Hepatocyte (in vitro differentiated cells): Measurements from ENCODE around the gene XBP1.

Experiments used
- EZH2 ChIP-seq: fragments of 200-600 bp; sonication (generic); IDR thresholded peaks from 2 replicates; pipeline ENCODE4 v1.6.1; 2016; ENCODE audit warnings: antibody characterized with exemption, mild to moderate bottlenecking, borderline replicate concordance
- EZH2phosphoT487 ChIP-seq: fragments of 200-600 bp; sonication (generic); IDR thresholded peaks from one replicate; pipeline ENCODE4 v1.6.1; 2018; ENCODE audit warnings: antibody characterized with exemption, mild to moderate bottlenecking, low read depth, moderate library complexity; ENCODE audit not compliant: unreplicated experiment, severe bottlenecking
- TF ChIP-seq, protein P1 (sequence below): fragments of 200-600 bp; sonication (generic); IDR thresholded peaks from 2 replicates; pipeline ENCODE4 v1.5.1; 2016; ENCODE audit warnings: antibody characterized with exemption, mild to moderate bottlenecking; ENCODE audit not compliant: poor library complexity

DNA sequence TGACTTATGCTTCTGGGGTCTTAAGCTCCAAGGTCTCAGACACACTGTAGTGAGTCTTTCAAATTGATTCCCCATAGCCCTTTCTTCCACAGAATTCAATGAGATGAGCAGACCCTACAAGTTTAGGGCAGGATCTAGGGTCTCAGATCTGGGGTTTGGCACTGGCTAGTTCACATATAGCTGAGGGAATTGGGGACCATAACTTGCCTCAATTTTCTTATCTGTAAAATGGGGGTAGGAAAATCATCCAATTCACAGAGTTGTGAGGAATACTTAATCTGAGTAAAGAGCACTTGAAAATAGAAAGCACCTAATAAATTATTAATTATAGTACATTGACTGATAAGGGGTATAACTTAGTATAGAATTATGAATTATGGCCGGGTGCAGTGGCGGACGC lies 33.7 kb downstream of the XBP1 start:
- TF ChIP-seq, protein P1, sequence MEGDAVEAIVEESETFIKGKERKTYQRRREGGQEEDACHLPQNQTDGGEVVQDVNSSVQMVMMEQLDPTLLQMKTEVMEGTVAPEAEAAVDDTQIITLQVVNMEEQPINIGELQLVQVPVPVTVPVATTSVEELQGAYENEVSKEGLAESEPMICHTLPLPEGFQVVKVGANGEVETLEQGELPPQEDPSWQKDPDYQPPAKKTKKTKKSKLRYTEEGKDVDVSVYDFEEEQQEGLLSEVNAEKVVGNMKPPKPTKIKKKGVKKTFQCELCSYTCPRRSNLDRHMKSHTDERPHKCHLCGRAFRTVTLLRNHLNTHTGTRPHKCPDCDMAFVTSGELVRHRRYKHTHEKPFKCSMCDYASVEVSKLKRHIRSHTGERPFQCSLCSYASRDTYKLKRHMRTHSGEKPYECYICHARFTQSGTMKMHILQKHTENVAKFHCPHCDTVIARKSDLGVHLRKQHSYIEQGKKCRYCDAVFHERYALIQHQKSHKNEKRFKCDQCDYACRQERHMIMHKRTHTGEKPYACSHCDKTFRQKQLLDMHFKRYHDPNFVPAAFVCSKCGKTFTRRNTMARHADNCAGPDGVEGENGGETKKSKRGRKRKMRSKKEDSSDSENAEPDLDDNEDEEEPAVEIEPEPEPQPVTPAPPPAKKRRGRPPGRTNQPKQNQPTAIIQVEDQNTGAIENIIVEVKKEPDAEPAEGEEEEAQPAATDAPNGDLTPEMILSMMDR = no peak
- TF ChIP-seq EZH2 = no peak
- TF ChIP-seq EZH2phosphoT487 = no peak
